Measurements from ENCODE around the gene ZBTB18.

The ZBTB18 gene

GRCh38 chr1:244027491-244028145 is 23.5 kb upstream of the ZBTB18 start:
- TF ChIP-seq TAF1 (IDR thresholded peaks at IDR 0.05; ENCODE audit: borderline replicate concordance, insufficient read depth, low read length): no peak
- no peak for TF ChIP-seq REST (IDR thresholded peaks at IDR 0.05; ENCODE audit: insufficient read depth in 1 of 2, low read depth in 2 of 2, low read length in 2 of 2)

- TF ChIP-seq FOXP2 (optimal IDR thresholded peaks at IDR 0.05; ENCODE audit: borderline replicate concordance, extremely low read depth, extremely low read length, insufficient read depth) (no peak), SIN3A (IDR thresholded peaks at IDR 0.05; ENCODE audit: borderline replicate concordance, insufficient read depth, low read length) (no peak), REST (IDR thresholded peaks at IDR 0.05; ENCODE audit: insufficient read depth in 1 of 2, low read depth in 2 of 2, low read length in 2 of 2) (no peak), POLR2AphosphoS5 (IDR thresholded peaks at IDR 0.05; ENCODE audit: low read depth, low read length) (no peak), TAF1 (IDR thresholded peaks at IDR 0.05; ENCODE audit: borderline replicate concordance, insufficient read depth, low read length) (no peak)
These were observed 22.4 kb upstream of the ZBTB18 start for GRCh38 chr1:244028701-244029100.

GRCh38 chr1:244029124-244029523 is 22.0 kb upstream of the ZBTB18 start:
- TF ChIP-seq TAF1 (IDR thresholded peaks at IDR 0.05; ENCODE audit: borderline replicate concordance, insufficient read depth, low read length) (no peak), SIN3A (IDR thresholded peaks at IDR 0.05; ENCODE audit: borderline replicate concordance, insufficient read depth, low read length) (no peak), POLR2AphosphoS5 (IDR thresholded peaks at IDR 0.05; ENCODE audit: low read depth, low read length) (no peak), REST (IDR thresholded peaks at IDR 0.05; ENCODE audit: insufficient read depth in 1 of 2, low read depth in 2 of 2, low read length in 2 of 2) (no peak), FOXP2 (optimal IDR thresholded peaks at IDR 0.05; ENCODE audit: borderline replicate concordance, extremely low read depth, extremely low read length, insufficient read depth) (no peak)

GRCh38 chr1:244030481-244031040 is 20.5 kb upstream of the ZBTB18 start:
- TF ChIP-seq REST (IDR thresholded peaks at IDR 0.05; ENCODE audit: insufficient read depth in 1 of 2, low read depth in 2 of 2, low read length in 2 of 2) (no peak), TAF1 (IDR thresholded peaks at IDR 0.05; ENCODE audit: borderline replicate concordance, insufficient read depth, low read length) (no peak), SIN3A (IDR thresholded peaks at IDR 0.05; ENCODE audit: borderline replicate concordance, insufficient read depth, low read length) (no peak), FOXP2 (optimal IDR thresholded peaks at IDR 0.05; ENCODE audit: borderline replicate concordance, extremely low read depth, extremely low read length, insufficient read depth) (no peak), POLR2AphosphoS5 (IDR thresholded peaks at IDR 0.05; ENCODE audit: low read depth, low read length) (no peak)
